Stomach smooth muscle (tissue), 2 donors: Measurements from ENCODE around the gene AGO3.

Source experiments
- H3K27ac ChIP-seq: one replicate; pipeline ENCODE4 v1.7.0; 2013; ENCODE audit warnings: mild to moderate bottlenecking, low read length, inconsistent platforms
- H3K27me3 ChIP-seq, 2 donors: one replicate each; pipeline ENCODE4 v1.7.0; 2013; ENCODE audit warnings: low read length in 2 of 2; ENCODE audit not compliant: insufficient read depth in 2 of 2, control insufficient read depth in 1 of 2
- H3K36me3 ChIP-seq, 2 donors: one replicate each; pipeline ENCODE4 v1.7.0; 2013; ENCODE audit warnings: low read length in 2 of 2; ENCODE audit not compliant: control insufficient read depth in 2 of 2, insufficient read depth in 2 of 2
- H3K4me1 ChIP-seq: one replicate; pipeline ENCODE4 v1.7.0; 2013; ENCODE audit warnings: low read length; ENCODE audit not compliant: control insufficient read depth, insufficient read depth
- H3K4me3 ChIP-seq, 2 donors: one replicate each; pipeline ENCODE4 v1.7.0; 2013; ENCODE audit warnings: low read length in 2 of 2
- H3K9ac ChIP-seq, 2 donors: one replicate each; pipeline ENCODE4 v1.7.0; 2013; ENCODE audit warnings: low read length in 2 of 2, mild to moderate bottlenecking in 1 of 2
- H3K9me3 ChIP-seq, 2 donors: one replicate each; pipeline ENCODE4 v1.7.0; 2013; ENCODE audit warnings: low read length in 2 of 2; ENCODE audit not compliant: control insufficient read depth in 2 of 2
- donor health status: healthy.
- donor health status: Pancreatic carcinoma.

Gene AGO3

GRCh38 chr1:36109041-36109679, 178.3 kb downstream of the AGO3 start:
- Histone ChIP-seq H3K9ac (no peak overlapping the region), H3K4me3 (no peak overlapping the region), H3K27me3 (no peaks in the 10 kb centered on the region), H3K9me3 (no peaks in the 10 kb centered on the region), H3K4me1 (peaks cover 3% of the 10 kb centered on the region), H3K27ac (no peak overlapping the region), H3K36me3 (peaks cover 0 to 5% of the 10 kb centered on the region in 2 donors)

- Histone ChIP-seq H3K9ac (no peak overlapping the region), H3K27me3 (no peaks in the 10 kb centered on the region), H3K4me3 (no peak overlapping the region), H3K27ac (no peak overlapping the region), H3K4me1 (peaks cover 18% of the 10 kb centered on the region), H3K36me3 (peaks cover 0 to 5% of the 10 kb centered on the region in 2 donors), H3K9me3 (no peaks in the 10 kb centered on the region)
These were observed 180.2 kb downstream of the AGO3 start for GRCh38 chr1:36111151-36111550.

GRCh38 chr1:36112823-36113222, 181.9 kb downstream of the AGO3 start:
- no peak overlapping the region for H3K4me3 ChIP-seq
- H3K27ac ChIP-seq = no peak overlapping the region
- H3K27me3 ChIP-seq = no peaks in the 10 kb centered on the region
- peaks cover 0 to 5% of the 10 kb centered on the region in 2 donors for H3K36me3 ChIP-seq
- H3K9ac ChIP-seq = no peak overlapping the region
- peaks cover 28% of the 10 kb centered on the region for H3K4me1 ChIP-seq
- H3K9me3 ChIP-seq = no peaks in the 10 kb centered on the region

DNA sequence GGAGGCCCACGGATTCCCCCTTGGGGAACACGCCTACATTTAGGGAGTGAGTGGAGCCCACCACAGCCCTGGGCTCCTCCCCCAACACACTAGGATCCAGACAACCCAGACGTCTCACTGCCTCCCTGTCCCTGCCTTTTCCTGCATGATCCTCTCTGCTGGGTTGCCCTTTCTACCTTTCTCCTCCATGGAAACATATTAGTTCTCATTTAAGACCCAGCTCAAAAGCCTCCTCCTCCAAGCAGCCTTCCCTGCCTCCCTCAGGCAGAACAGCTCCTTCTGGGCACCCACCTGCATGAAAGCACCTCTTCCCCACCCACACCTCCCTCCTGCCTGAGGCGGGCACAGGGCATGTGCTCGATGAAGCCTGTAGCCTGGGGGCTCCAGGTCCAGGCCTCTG, 183.5 kb downstream of the AGO3 start:
- H3K9me3 ChIP-seq = no peaks in the 10 kb centered on the region
- no peak overlapping the region for H3K9ac ChIP-seq
- H3K36me3 ChIP-seq = peaks cover 0 to 3% of the 10 kb centered on the region in 2 donors
- H3K27me3 ChIP-seq = no peaks in the 10 kb centered on the region
- H3K27ac ChIP-seq = peak overlapping the region; percentile 82
- H3K4me1 ChIP-seq = peaks cover 37% of the 10 kb centered on the region
- no peak overlapping the region for H3K4me3 ChIP-seq

DNA sequence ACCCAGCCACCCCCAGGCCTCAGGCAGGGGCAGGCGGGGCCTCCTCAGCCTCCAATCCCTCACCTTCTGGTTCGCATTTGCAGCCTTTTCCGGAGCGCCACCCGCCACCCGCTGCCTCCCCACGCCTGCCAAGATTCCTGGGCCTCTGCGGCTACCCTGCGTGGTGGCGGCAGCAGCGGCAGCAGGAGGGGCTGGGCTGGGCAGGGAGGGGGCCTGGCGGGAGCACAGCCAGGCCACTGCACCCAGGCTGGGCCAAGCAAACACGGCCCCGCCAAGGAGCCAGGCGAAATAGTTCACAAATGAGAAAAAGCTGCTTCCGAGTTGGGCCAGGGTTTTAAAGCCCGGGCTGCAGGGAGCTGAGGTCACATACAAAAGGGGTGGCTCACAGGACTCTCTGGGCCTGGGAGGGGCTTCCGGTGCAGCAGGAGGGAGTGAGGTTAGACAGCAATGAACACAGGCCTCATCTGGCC, 184.3 kb downstream of the AGO3 start:
- peaks cover 44% of the 10 kb centered on the region for H3K4me1 ChIP-seq
- no peaks in the 10 kb centered on the region for H3K9me3 ChIP-seq
- H3K36me3 ChIP-seq = peaks cover 0 to 3% of the 10 kb centered on the region in 2 donors
- peak overlapping the region in 1 of 2 donors; percentile 68 for H3K9ac ChIP-seq
- peak overlapping the region; percentile 82 for H3K27ac ChIP-seq
- H3K4me3 ChIP-seq = peak overlapping the region in 1 of 2 donors; percentile 15
- no peaks in the 10 kb centered on the region for H3K27me3 ChIP-seq

- H3K9ac ChIP-seq = peak overlapping the region; percentile 5 to 15
- peaks cover 44% of the 10 kb centered on the region for H3K4me1 ChIP-seq
- H3K27me3 ChIP-seq = no peaks in the 10 kb centered on the region
- H3K36me3 ChIP-seq = peaks cover 0 to 3% of the 10 kb centered on the region in 2 donors
- H3K4me3 ChIP-seq = no peak overlapping the region
- H3K27ac ChIP-seq = peak overlapping the region; percentile 82
- H3K9me3 ChIP-seq = no peaks in the 10 kb centered on the region
These were observed 185.0 kb downstream of the AGO3 start for GRCh38 chr1:36115931-36116330.

DNA sequence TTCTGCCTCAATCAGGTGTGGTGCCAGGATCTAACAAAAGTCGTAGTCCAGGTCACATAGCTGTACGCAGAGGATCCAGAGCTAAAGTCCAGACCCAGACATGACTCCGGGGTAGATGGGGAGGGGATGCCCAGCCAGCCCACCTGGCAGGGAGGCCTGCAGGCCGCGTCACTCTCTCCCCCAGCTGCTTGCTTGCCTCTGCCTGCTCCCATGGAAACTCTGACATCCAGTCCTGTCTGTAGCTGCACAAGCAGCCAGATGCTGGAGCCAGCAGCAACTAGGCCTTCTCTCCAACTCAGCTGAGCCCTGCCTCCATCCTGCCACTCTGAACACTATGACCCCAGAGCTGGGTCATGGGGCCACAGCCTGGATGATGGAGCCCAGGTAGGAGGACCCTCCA, 186.0 kb downstream of the AGO3 start:
- Histone ChIP-seq H3K9ac (peak overlapping the region; percentile 38 to 51), H3K27ac (peak overlapping the region; percentile 11), H3K27me3 (no peaks in the 10 kb centered on the region)

GRCh38 chr1:36118447-36119204, 187.7 kb downstream of the AGO3 start:
- Histone ChIP-seq H3K27ac (peak overlapping the region; percentile 49), H3K9ac (no peak overlapping the region), H3K27me3 (no peaks in the 10 kb centered on the region), H3K4me1 (peaks cover 52% of the 10 kb centered on the region), H3K36me3 (no peaks in the 10 kb centered on the region), H3K9me3 (no peaks in the 10 kb centered on the region), H3K4me3 (no peak overlapping the region)

More for the DNA sequence above, 186.0 kb downstream of the AGO3 start:
- no peak overlapping the region for H3K4me3 ChIP-seq
- peaks cover 44% of the 10 kb centered on the region for H3K4me1 ChIP-seq
- peaks cover 0 to 3% of the 10 kb centered on the region in 2 donors for H3K36me3 ChIP-seq
- no peaks in the 10 kb centered on the region for H3K9me3 ChIP-seq

DNA sequence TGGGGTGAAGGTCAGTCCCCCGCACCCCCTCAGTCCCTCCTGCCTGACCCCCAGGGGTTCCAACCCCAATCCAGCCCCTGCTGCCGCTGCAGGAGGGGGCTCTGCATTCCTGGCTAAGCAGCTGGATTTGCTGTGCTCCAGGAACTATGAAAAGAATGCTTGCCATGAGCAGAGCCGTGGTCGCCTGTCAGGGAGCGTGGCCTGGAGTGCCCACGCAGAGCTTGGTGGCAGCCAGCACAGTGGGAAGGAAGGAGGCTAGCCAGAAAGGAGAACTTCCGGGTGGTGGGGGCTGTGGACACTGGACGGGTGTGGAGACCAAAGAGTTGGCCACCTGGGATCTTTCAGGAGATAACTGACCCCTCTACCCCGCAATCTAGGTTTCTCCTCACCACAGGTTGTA, 188.6 kb downstream of the AGO3 start:
- no peaks in the 10 kb centered on the region for H3K27me3 ChIP-seq
- no peaks in the 10 kb centered on the region for H3K36me3 ChIP-seq
- peaks cover 58% of the 10 kb centered on the region for H3K4me1 ChIP-seq
- no peaks in the 10 kb centered on the region for H3K9me3 ChIP-seq
- no peak overlapping the region for H3K4me3 ChIP-seq
- H3K27ac ChIP-seq = peak overlapping the region; percentile 49
- H3K9ac ChIP-seq = peak overlapping the region in 1 of 2 donors; percentile 51
